SK-N-SH (cell line): Measurements from ENCODE around the gene CD81.

Experiments
- EP300 ChIP-seq, 2 experiments: IDR thresholded peaks; 2 replicates each; pipeline versions ENCODE4 v1.4.0 to v1.6.1; 2012; ENCODE audit warnings: borderline replicate concordance in 1 of 2, low read depth in 1 of 2, low read length in 1 of 2
- EZH2phosphoT487 ChIP-seq: fragments of 200-600 bp; sonication (generic); IDR thresholded peaks from 2 replicates; pipeline ENCODE4 v1.6.1; 2017; ENCODE audit warnings: low read depth, mixed run types, mild to moderate bottlenecking, antibody characterized with exemption, moderate library complexity, borderline replicate concordance
- FOXM1 ChIP-seq: IDR thresholded peaks from 2 replicates; pipeline ENCODE4 v1.4.0; 2012; ENCODE audit warnings: low read depth, mild to moderate bottlenecking
- GABPA ChIP-seq: IDR thresholded peaks from 2 replicates; pipeline ENCODE4 v1.4.0; 2012; ENCODE audit warnings: low read depth, mild to moderate bottlenecking
- JUND ChIP-seq: IDR thresholded peaks from 2 replicates; pipeline ENCODE4 v1.4.0; 2012
- MXI1 ChIP-seq: IDR thresholded peaks from 2 replicates; pipeline ENCODE4 v1.6.1; 2012; ENCODE audit warnings: mild to moderate bottlenecking, low read depth, low read length, improper control_type of control experiment
- NRF1 ChIP-seq: IDR thresholded peaks from 2 replicates; pipeline ENCODE4 v1.6.1; 2012; ENCODE audit warnings: low read depth, mild to moderate bottlenecking, low read length
- POLR2AphosphoS5 ChIP-seq: IDR thresholded peaks from 2 replicates; pipeline ENCODE4 v1.6.1; 2012; ENCODE audit warnings: low read depth, low read length
- SMC3 ChIP-seq: IDR thresholded peaks from 2 replicates; pipeline ENCODE4 v1.6.1; 2012; ENCODE audit warnings: low read depth, low read length, improper control_type of control experiment
- TAF1 ChIP-seq: IDR thresholded peaks from 2 replicates; pipeline ENCODE4 v1.6.1; 2012; ENCODE audit warnings: low read depth, mild to moderate bottlenecking, low read length, moderate library complexity, borderline replicate concordance
- USF2 ChIP-seq: fragments of 150-350 bp; IDR thresholded peaks from 2 replicates; pipeline ENCODE4 v1.6.1; 2017; ENCODE audit warnings: antibody characterized with exemption, low read length, low read depth, borderline replicate concordance
- TF ChIP-seq, protein P1 (sequence below): fragments of 200-600 bp; sonication (generic); IDR thresholded peaks from 2 replicates; pipeline ENCODE4 v1.6.1; 2017; ENCODE audit warnings: antibody characterized with exemption, mild to moderate bottlenecking, moderate library complexity
- TF ChIP-seq, protein P2 (sequence below): IDR thresholded peaks from 2 replicates; pipeline ENCODE4 v1.4.0; 2012; ENCODE audit warnings: low read depth
- TF ChIP-seq, protein P3 (sequence below): IDR thresholded peaks from 2 replicates; pipeline ENCODE4 v1.6.1; 2012; ENCODE audit warnings: mild to moderate bottlenecking, low read depth, low read length, moderate library complexity

DNA sequence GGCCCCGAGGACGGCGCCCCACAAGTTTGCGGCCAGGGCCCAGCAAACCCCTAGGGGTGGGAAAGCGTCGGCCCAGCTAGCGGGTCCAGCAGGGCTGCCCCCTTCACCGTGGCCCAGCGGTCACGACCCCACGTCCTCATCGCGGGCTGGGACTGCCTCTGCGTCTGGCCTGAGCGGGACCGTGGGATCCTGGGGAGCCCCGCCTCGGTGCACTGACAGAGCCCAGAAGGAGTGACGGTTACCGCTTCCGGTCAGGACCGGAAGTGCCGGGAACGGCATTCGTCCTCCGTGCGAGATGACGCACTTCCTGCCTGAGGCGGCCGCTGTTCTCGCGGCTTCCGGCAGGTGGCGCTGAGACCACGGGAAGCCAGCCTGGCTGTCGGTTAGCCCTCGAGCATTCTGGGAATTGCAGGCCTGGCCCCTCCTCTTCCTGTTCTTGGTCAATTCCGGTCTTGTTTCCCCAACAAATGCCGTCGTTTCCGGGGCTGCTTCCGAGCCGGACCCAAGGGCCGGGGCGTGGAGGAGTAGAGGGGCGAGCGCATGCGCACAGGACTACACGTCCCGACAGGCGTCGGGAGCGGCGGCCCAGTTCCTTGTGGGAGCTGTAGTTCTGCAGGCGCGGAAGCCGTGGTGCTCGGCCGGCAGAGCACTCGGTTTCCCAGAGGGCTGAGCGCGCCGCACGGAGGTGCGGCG, 23.1 kb downstream of the CD81 start, which contains the start of gene TSSC4:
- TF ChIP-seq, protein P1, sequence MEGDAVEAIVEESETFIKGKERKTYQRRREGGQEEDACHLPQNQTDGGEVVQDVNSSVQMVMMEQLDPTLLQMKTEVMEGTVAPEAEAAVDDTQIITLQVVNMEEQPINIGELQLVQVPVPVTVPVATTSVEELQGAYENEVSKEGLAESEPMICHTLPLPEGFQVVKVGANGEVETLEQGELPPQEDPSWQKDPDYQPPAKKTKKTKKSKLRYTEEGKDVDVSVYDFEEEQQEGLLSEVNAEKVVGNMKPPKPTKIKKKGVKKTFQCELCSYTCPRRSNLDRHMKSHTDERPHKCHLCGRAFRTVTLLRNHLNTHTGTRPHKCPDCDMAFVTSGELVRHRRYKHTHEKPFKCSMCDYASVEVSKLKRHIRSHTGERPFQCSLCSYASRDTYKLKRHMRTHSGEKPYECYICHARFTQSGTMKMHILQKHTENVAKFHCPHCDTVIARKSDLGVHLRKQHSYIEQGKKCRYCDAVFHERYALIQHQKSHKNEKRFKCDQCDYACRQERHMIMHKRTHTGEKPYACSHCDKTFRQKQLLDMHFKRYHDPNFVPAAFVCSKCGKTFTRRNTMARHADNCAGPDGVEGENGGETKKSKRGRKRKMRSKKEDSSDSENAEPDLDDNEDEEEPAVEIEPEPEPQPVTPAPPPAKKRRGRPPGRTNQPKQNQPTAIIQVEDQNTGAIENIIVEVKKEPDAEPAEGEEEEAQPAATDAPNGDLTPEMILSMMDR = peak; percentile 96
- TF ChIP-seq, protein P2, sequence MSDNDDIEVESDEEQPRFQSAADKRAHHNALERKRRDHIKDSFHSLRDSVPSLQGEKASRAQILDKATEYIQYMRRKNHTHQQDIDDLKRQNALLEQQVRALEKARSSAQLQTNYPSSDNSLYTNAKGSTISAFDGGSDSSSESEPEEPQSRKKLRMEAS = peak; percentile 72
- TF ChIP-seq, protein P3, sequence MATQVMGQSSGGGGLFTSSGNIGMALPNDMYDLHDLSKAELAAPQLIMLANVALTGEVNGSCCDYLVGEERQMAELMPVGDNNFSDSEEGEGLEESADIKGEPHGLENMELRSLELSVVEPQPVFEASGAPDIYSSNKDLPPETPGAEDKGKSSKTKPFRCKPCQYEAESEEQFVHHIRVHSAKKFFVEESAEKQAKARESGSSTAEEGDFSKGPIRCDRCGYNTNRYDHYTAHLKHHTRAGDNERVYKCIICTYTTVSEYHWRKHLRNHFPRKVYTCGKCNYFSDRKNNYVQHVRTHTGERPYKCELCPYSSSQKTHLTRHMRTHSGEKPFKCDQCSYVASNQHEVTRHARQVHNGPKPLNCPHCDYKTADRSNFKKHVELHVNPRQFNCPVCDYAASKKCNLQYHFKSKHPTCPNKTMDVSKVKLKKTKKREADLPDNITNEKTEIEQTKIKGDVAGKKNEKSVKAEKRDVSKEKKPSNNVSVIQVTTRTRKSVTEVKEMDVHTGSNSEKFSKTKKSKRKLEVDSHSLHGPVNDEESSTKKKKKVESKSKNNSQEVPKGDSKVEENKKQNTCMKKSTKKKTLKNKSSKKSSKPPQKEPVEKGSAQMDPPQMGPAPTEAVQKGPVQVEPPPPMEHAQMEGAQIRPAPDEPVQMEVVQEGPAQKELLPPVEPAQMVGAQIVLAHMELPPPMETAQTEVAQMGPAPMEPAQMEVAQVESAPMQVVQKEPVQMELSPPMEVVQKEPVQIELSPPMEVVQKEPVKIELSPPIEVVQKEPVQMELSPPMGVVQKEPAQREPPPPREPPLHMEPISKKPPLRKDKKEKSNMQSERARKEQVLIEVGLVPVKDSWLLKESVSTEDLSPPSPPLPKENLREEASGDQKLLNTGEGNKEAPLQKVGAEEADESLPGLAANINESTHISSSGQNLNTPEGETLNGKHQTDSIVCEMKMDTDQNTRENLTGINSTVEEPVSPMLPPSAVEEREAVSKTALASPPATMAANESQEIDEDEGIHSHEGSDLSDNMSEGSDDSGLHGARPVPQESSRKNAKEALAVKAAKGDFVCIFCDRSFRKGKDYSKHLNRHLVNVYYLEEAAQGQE = 0 out of 2 replicates have a peak, but pooled peaks have one; percentile 19
- TF ChIP-seq POLR2AphosphoS5 (peak; percentile 92), EZH2phosphoT487 (no peak), SMC3 (peak; percentile 74; the same call in 1 of the 2 replicates), TAF1 (peak; percentile 90), FOXM1 (no peak), MXI1 (peak; percentile 27), USF2 (no peak), GABPA (peak; percentile 97), NRF1 (peak; percentile 94), EP300 (IDR thresholded peaks at IDR 0.05; ENCODE audit: borderline replicate concordance in 1 of 2, low read depth in 1 of 2, low read length in 1 of 2) (peak in 1 of 2 experiments; percentile 25; a peak in 1 of 4 replicates), JUND (peak; percentile 1; the same call in 1 of the 2 replicates)
